MCF 10A (cell line): Measurements from ENCODE around the gene DTX1. TPM values are rescaled to one million over a fixed set of nuclear protein-coding genes. Genes with fewer than 3 reads are reported as not detected.

Source experiments
- BruUV-seq: library from RNA; stranded (reverse); fragments of 400-500 nt; replicated peaks from 2 replicates; lab custom pipeline; 2021; lab: Mats Ljungman, UMichigan
- CTCF ChIA-PET: fragments of 300-600 bp; sonication (Branson Sonifier 250); formaldehyde crosslinking; extraction: SDS; loops from one replicate; lab custom pipeline; 2021; ENCODE audit warnings: antibody characterized with exemption, inconsistent platforms; lab: Yijun Ruan, JAX
- POLR2A ChIA-PET: fragments of 300-600, 350-650 bp; sonication (Branson Sonifier 250); formaldehyde crosslinking; extraction: SDS; loops from one replicate; lab custom pipeline; 2020; ENCODE audit warnings: antibody characterized with exemption, inconsistent platforms; lab: Yijun Ruan, JAX
- DNase-seq: peaks from one replicate; pipeline ENCODE4 v3.0.0-alpha.2; 2018; ENCODE audit not compliant: unreplicated experiment
- H3K27ac Mint-ChIP-seq: one replicate; pipeline ENCODE4 v1.8.0; 2022; ENCODE audit warnings: mild to moderate bottlenecking, low read depth, mixed read lengths; ENCODE audit not compliant: unreplicated experiment
- H3K27me3 Mint-ChIP-seq: one replicate; pipeline ENCODE4 v1.8.0; 2022; ENCODE audit warnings: mixed read lengths; ENCODE audit not compliant: insufficient read depth, unreplicated experiment
- H3K36me3 Mint-ChIP-seq: one replicate; pipeline ENCODE4 v1.8.0; 2022; ENCODE audit warnings: mild to moderate bottlenecking, moderate library complexity, mixed read lengths; ENCODE audit not compliant: insufficient read depth, unreplicated experiment
- H3K4me1 Mint-ChIP-seq: one replicate; pipeline ENCODE4 v1.8.0; 2022; ENCODE audit warnings: mixed read lengths; ENCODE audit not compliant: insufficient read depth, unreplicated experiment
- H3K4me3 Mint-ChIP-seq: one replicate; pipeline ENCODE4 v1.8.0; 2022; ENCODE audit warnings: mild to moderate bottlenecking, moderate library complexity, mixed read lengths; ENCODE audit not compliant: unreplicated experiment
- H3K9me3 Mint-ChIP-seq: one replicate; pipeline ENCODE4 v1.8.0; 2022; ENCODE audit warnings: mixed read lengths; ENCODE audit not compliant: unreplicated experiment
- intact Hi-C: fragments of 100-400 bp; cut with micrococcal nuclease; formaldehyde crosslinking; loops from 2 replicates; pipeline ENCODE4 v1.14.1; 2022
- total RNA-seq: library from RNA; stranded (reverse); gene quantifications from 2 replicates; pipeline ENCODE4 v1.2.3, GENCODE V29; 2022
- TF ChIP-seq, protein P1 (sequence below): fragments of 200-600 bp; IDR thresholded peaks from one replicate; pipeline ENCODE4 v1.8.0; 2022; ENCODE audit warnings: antibody characterized with exemption, mild to moderate bottlenecking; ENCODE audit not compliant: unreplicated experiment

The DTX1 gene
- total RNA-seq, 1 experiment from 2014 or later, result not detected

DNA sequence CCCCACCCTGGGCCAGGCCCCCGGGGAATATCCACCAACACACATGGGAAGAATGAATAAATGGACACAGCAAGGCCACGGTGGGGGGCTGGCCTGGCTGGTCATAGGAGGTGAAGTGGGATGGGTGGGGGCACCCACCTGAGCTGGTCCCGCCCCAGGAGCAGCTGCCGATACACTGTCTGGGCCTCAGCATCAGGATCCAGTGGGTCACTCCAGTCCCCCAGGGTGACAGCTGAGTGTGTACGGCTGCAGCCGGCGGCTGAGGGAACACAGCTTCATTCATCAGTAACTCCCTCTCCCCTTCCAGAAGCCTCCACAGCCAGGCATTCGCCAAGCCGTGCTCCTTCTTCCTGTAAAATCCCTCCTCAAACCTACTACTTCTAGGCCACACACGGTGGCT is 45.2 kb downstream of the DTX1 start:
- Mint-ChIP-seq H3K27me3 (no peaks in the 10 kb centered on the region), H3K4me3 (no peak overlapping the region), H3K4me1 (no peaks in the 10 kb centered on the region), H3K27ac (no peak overlapping the region), H3K36me3 (no peaks in the 10 kb centered on the region), H3K9me3 (no peaks in the 10 kb centered on the region)
- TF ChIP-seq, protein P1, sequence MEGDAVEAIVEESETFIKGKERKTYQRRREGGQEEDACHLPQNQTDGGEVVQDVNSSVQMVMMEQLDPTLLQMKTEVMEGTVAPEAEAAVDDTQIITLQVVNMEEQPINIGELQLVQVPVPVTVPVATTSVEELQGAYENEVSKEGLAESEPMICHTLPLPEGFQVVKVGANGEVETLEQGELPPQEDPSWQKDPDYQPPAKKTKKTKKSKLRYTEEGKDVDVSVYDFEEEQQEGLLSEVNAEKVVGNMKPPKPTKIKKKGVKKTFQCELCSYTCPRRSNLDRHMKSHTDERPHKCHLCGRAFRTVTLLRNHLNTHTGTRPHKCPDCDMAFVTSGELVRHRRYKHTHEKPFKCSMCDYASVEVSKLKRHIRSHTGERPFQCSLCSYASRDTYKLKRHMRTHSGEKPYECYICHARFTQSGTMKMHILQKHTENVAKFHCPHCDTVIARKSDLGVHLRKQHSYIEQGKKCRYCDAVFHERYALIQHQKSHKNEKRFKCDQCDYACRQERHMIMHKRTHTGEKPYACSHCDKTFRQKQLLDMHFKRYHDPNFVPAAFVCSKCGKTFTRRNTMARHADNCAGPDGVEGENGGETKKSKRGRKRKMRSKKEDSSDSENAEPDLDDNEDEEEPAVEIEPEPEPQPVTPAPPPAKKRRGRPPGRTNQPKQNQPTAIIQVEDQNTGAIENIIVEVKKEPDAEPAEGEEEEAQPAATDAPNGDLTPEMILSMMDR, result no peak
- no TSS peak for BruUV-seq
- ChIA-PET POLR2A (no interaction called here), CTCF (no interaction called here)
- intact Hi-C loops, result no loop called here
- no peak for DNase-seq

- H3K27me3 Mint-ChIP-seq, result no peaks in the 10 kb centered on the region
- ChIA-PET POLR2A (no interaction called here), CTCF (interaction anchor here (0.5 to 1.0 kb wide), 2 partner anchors 71 to 72 kb away, joined by 3 read pairs; no protein-coding TSS in a partner anchor)
- H3K36me3 Mint-ChIP-seq, result no peaks in the 10 kb centered on the region
- no TSS peak for BruUV-seq
- H3K4me1 Mint-ChIP-seq, result no peaks in the 10 kb centered on the region
- H3K27ac Mint-ChIP-seq, result no peak overlapping the region
- H3K4me3 Mint-ChIP-seq, result no peak overlapping the region
- H3K9me3 Mint-ChIP-seq, result no peaks in the 10 kb centered on the region
- intact Hi-C loops, result no loop called here
- DNase-seq, result no peak
- TF ChIP-seq, protein P1, result no peak
Measured at GRCh38 chr12:113102811-113103210, 46.3 kb downstream of the DTX1 start.

GRCh38 chr12:113103756-113104450 is 47.4 kb downstream of the DTX1 start:
- no peak for DNase-seq
- Mint-ChIP-seq H3K4me3 (no peak overlapping the region), H3K27me3 (no peaks in the 10 kb centered on the region), H3K36me3 (no peaks in the 10 kb centered on the region), H3K9me3 (no peaks in the 10 kb centered on the region), H3K27ac (no peak overlapping the region), H3K4me1 (no peaks in the 10 kb centered on the region)
- POLR2A ChIA-PET, result no interaction called here
- intact Hi-C loops, result no loop called here
- BruUV-seq, result no TSS peak
- CTCF ChIA-PET, result interaction anchor here (0.7 to 1.0 kb wide), 2 partner anchors 55 to 71 kb away, joined by 3 read pairs; no protein-coding TSS in a partner anchor
- TF ChIP-seq, protein P1, result no peak

DNA sequence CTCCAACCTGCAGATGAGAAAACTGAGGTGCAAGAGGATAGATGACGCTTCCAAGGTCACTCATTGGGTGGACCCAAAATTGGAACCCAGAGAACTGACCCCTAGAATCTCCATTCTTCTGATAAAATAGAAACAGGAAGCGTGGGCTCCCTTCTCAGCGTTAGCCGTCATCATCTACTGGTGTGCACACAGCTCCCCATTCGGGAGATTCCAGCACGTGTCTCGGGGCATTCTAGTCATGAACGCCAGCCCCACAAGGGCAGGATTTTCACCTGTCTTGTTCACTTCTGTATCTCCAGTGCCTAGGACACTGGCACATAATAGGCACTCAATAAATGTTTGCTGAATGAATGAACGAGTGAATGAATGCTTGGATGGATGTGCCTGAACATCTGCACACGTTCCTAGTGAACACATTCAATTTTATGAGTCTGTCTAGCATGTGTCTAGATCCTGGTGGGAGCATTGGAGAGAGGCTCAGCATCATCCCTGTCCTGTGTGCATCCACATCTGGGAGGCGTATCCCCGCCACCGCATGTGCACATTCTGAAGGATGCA is 48.5 kb downstream of the DTX1 start:
- CTCF ChIA-PET, result no interaction called here
- no peaks in the 10 kb centered on the region for H3K36me3 Mint-ChIP-seq

More for the DNA sequence above, 48.5 kb downstream of the DTX1 start:
- no peaks in the 10 kb centered on the region for H3K27me3 Mint-ChIP-seq
- H3K9me3 Mint-ChIP-seq, result no peaks in the 10 kb centered on the region
- no peak overlapping the region for H3K4me3 Mint-ChIP-seq
- intact Hi-C loops, result no loop called here
- DNase-seq, result no peak
- H3K4me1 Mint-ChIP-seq, result no peaks in the 10 kb centered on the region
- no peak overlapping the region for H3K27ac Mint-ChIP-seq
- TF ChIP-seq, protein P1, result no peak
- POLR2A ChIA-PET, result no interaction called here
- BruUV-seq, result no TSS peak
